NCI-H2196 treated with DMSO at 0.1 percent for 48 hours (cell line): ENCODE measurements around the gene RBM10.

ENCODE experiments used
- DNase-seq: peaks from one replicate; lab custom pipeline; 2025; ENCODE audit not compliant: unreplicated experiment; lab: John Stamatoyannopoulos, UW

Gene RBM10

GRCh38 chrX:47148946-47149345 is 3.9 kb downstream of the RBM10 start:
- no peak for DNase-seq

GRCh38 chrX:47151435-47151834 is 6.4 kb downstream of the RBM10 start:
- no peak for DNase-seq

GRCh38 chrX:47156611-47157520 is 11.8 kb downstream of the RBM10 start:
- no peak for DNase-seq

GRCh38 chrX:47158131-47158530 is 13.1 kb downstream of the RBM10 start:
- no peak for DNase-seq

- no peak for DNase-seq
These were observed 13.8 kb downstream of the RBM10 start for GRCh38 chrX:47158781-47159180.

- no peak for DNase-seq
These were observed 15.8 kb downstream of the RBM10 start for GRCh38 chrX:47160781-47161180.

- DNase-seq: no peak
These were observed 18.0 kb downstream of the RBM10 start for GRCh38 chrX:47162927-47163583.

- no peak for DNase-seq
These were observed 19.4 kb downstream of the RBM10 start for GRCh38 chrX:47164420-47164819.

GRCh38 chrX:47166126-47166525 is 21.1 kb downstream of the RBM10 start:
- no peak for DNase-seq

GRCh38 chrX:47168495-47169073 is 23.6 kb downstream of the RBM10 start:
- no peak for DNase-seq

GRCh38 chrX:47169273-47169672 is 24.3 kb downstream of the RBM10 start:
- no peak for DNase-seq

- no peak for DNase-seq
These were observed 24.9 kb downstream of the RBM10 start for GRCh38 chrX:47169726-47170515.

GRCh38 chrX:47170861-47171692 is 26.1 kb downstream of the RBM10 start:
- no peak for DNase-seq

GRCh38 chrX:47171996-47172395 is 27.0 kb downstream of the RBM10 start:
- no peak for DNase-seq

- no peak for DNase-seq
These were observed 27.5 kb downstream of the RBM10 start for GRCh38 chrX:47172549-47172948.

GRCh38 chrX:47172971-47173792 is 28.2 kb downstream of the RBM10 start:
- DNase-seq: no peak

- DNase-seq: no peak
These were observed 29.4 kb downstream of the RBM10 start for GRCh38 chrX:47174376-47174775.

GRCh38 chrX:47174846-47175587 is 30.0 kb downstream of the RBM10 start:
- DNase-seq: no peak

- DNase-seq: no peak
These were observed 30.6 kb downstream of the RBM10 start for GRCh38 chrX:47175588-47175980.
